Measurements from ENCODE around the gene ZNF853. TPM values are rescaled to one million over a fixed set of nuclear protein-coding genes. Genes with fewer than 3 reads are reported as not detected.

ZNF853 gene
- total RNA-seq, 1 donor from 2014 or later, result 5.2 TPM

- DNase-seq (no peak), ATAC-seq (no peak)
- no peak overlapping the region for H3K4me3 ChIP-seq
- H3K4me1 ChIP-seq, result no peaks in the 10 kb centered on the region
- H3K9me3 ChIP-seq, result no peaks in the 10 kb centered on the region
- no peaks in the 10 kb centered on the region for H3K36me3 ChIP-seq
- H3K27me3 ChIP-seq, result peaks cover under 1% of the 10 kb centered on the region
- H3K27ac ChIP-seq, result no peak overlapping the region
- TF ChIP-seq CTCF (IDR thresholded peaks at IDR 0.05), result no peak
- intact Hi-C loops (cut with DNase I), result no loop called here
Observed at GRCh38 chr7:6621195-6622133, 6.1 kb downstream of the ZNF853 start.

- Histone ChIP-seq H3K4me3 (no peak overlapping the region), H3K9me3 (no peaks in the 10 kb centered on the region), H3K4me1 (no peaks in the 10 kb centered on the region), H3K27ac (no peak overlapping the region), H3K36me3 (no peaks in the 10 kb centered on the region), H3K27me3 (no peaks in the 10 kb centered on the region)
- intact Hi-C loops (cut with DNase I), result no loop called here
- DNase-seq (no peak), ATAC-seq (no peak)
- TF ChIP-seq CTCF (IDR thresholded peaks at IDR 0.05), result no peak
Observed at GRCh38 chr7:6622134-6622710, 6.8 kb downstream of the ZNF853 start.

- Histone ChIP-seq H3K4me3 (no peak overlapping the region), H3K27ac (peak overlapping the region; percentile 55), H3K36me3 (no peaks in the 10 kb centered on the region), H3K9me3 (no peaks in the 10 kb centered on the region), H3K27me3 (no peaks in the 10 kb centered on the region), H3K4me1 (no peaks in the 10 kb centered on the region)
- DNase-seq, result no peak
- intact Hi-C loops (cut with DNase I), result no loop called here
- ATAC-seq, result peak; percentile 14
- no peak for TF ChIP-seq CTCF (IDR thresholded peaks at IDR 0.05)
Observed at GRCh38 chr7:6623589-6624245, 8.3 kb downstream of the ZNF853 start.

GRCh38 chr7:6624246-6624611 is 8.8 kb downstream of the ZNF853 start:
- ATAC-seq, result no peak
- Histone ChIP-seq H3K9me3 (no peaks in the 10 kb centered on the region), H3K27ac (no peak overlapping the region), H3K4me3 (no peak overlapping the region), H3K36me3 (no peaks in the 10 kb centered on the region), H3K4me1 (no peaks in the 10 kb centered on the region), H3K27me3 (no peaks in the 10 kb centered on the region)
- DNase-seq, result no peak
- intact Hi-C loops (cut with DNase I), result no loop called here
- no peak for TF ChIP-seq CTCF (IDR thresholded peaks at IDR 0.05)

- Histone ChIP-seq H3K4me3 (no peak overlapping the region), H3K27ac (no peak overlapping the region), H3K27me3 (no peaks in the 10 kb centered on the region), H3K36me3 (no peaks in the 10 kb centered on the region), H3K9me3 (no peaks in the 10 kb centered on the region), H3K4me1 (no peaks in the 10 kb centered on the region)
- intact Hi-C loops (cut with DNase I), result no loop called here
- no peak for ATAC-seq
- no peak for TF ChIP-seq CTCF (IDR thresholded peaks at IDR 0.05)
- DNase-seq, result no peak
Observed at GRCh38 chr7:6628045-6628444, 12.6 kb downstream of the ZNF853 start.
